ENCODE measurements around the gene CRYBB1.

DNA sequence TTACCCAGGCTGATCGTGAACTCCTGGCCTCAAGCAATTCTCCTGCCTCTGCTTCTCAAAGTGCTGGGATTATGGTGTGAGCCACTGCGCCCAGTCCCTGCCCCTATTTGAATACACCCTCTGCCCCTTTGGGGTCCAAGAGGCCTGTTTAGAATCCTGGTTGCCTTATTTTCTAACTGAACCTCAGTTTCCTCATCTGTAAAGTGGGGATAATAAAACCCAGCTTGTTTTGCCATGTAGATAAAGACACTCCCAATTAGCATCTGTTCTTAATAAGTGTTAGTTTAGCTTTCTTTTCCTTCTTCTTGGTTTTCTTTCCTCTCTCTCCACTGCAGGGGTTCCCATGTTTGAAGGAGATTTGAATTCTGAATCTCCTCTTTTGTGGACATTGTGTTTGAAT is 44.3 kb upstream of the CRYBB1 start:
- TF ChIP-seq, protein P1, sequence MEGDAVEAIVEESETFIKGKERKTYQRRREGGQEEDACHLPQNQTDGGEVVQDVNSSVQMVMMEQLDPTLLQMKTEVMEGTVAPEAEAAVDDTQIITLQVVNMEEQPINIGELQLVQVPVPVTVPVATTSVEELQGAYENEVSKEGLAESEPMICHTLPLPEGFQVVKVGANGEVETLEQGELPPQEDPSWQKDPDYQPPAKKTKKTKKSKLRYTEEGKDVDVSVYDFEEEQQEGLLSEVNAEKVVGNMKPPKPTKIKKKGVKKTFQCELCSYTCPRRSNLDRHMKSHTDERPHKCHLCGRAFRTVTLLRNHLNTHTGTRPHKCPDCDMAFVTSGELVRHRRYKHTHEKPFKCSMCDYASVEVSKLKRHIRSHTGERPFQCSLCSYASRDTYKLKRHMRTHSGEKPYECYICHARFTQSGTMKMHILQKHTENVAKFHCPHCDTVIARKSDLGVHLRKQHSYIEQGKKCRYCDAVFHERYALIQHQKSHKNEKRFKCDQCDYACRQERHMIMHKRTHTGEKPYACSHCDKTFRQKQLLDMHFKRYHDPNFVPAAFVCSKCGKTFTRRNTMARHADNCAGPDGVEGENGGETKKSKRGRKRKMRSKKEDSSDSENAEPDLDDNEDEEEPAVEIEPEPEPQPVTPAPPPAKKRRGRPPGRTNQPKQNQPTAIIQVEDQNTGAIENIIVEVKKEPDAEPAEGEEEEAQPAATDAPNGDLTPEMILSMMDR (IDR thresholded peaks at IDR 0.05), result no peak
- TF ChIP-seq POLR2A (IDR thresholded peaks at IDR 0.05) (no peak), POLR2AphosphoS5 (IDR thresholded peaks at IDR 0.05; ENCODE audit: insufficient read depth in 1 of 2, low read depth in 1 of 2) (no peak)
